Measurements from ENCODE around the gene SNCAIP.
"Not testable (repeated sequence)": the region's sequence is repeated elsewhere in the genome, so short reads cannot be mapped to it uniquely, and the experiment has no call there.

The SNCAIP gene

DNA sequence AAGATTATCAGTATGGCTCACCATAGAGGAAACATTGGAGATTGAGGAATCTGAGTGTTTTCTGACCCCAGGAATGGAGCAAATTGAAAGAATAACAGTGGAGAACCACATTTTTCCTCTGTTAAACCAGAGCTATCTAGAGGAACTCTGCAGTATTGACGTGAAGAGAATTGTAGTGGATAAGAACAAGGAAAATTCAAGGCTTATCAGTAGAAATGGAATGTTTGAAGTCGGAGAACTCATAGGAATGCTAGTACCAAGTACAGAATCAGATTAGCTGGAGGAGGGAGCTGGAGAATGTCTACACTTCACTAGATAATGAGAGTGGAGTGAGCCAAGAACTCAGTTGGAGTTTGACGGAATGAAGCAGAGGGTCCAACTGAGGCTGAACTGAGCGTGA is 50.3 kb downstream of the SNCAIP start:
- no peak for DNase-seq

DNA sequence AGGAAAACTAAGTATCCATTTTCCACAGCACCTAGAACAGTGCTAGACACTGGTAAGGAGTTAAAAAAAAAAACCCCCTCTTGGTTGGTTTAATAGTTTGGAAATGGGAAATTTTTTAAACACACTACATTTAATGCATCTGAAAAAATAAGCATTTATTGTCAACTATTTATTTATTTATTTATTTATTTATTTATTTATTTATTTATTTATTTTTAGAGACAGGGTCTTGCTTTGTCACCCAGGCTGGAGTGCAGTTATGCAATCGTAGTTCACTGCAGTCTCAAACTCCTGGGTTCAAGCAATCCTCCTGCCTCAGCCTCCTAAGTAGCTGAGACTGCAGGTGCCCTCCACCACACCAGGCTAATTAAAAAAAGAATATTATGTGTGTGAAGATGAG is 51.6 kb downstream of the SNCAIP start:
- no peak for DNase-seq

DNA sequence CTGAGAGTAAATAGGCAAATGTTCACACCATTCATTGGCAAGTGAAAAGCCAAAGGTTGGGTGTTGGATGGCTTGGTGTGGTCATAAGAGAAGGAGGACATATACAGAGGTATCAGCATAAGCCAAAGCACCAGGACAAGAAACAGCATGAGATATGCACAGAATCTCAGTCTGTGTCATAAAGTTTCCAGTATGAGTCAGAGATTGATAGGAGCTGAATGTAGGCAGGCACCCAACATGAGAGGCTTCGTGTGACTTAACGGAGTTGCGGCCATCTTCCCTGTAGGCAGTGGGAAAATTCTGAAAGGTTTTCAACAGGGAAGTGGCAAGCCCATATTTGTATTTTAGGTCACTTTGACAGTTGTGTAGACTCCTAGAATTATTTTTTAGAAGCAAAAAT is 54.5 kb downstream of the SNCAIP start:
- no peak for DNase-seq

DNA sequence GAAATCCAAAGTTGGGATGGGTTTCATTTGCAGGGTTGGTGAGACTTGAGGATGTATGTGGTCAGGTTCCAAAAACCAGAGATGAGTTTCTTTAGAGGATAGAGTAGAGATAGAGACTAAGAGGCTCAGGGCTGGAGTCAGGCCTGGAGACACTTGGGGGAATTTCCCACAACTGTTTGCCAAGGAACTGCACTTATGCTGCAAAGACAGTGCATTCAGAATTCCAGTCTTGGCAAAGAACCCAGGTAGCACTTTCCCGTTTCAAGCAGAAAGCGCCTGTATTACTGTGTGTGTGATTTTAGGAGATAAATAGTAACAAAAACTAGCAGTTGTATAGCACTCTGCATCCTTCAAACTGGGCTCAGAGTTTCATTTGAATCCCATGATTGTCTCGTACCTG is 55.4 kb downstream of the SNCAIP start:
- no peak for DNase-seq

DNA sequence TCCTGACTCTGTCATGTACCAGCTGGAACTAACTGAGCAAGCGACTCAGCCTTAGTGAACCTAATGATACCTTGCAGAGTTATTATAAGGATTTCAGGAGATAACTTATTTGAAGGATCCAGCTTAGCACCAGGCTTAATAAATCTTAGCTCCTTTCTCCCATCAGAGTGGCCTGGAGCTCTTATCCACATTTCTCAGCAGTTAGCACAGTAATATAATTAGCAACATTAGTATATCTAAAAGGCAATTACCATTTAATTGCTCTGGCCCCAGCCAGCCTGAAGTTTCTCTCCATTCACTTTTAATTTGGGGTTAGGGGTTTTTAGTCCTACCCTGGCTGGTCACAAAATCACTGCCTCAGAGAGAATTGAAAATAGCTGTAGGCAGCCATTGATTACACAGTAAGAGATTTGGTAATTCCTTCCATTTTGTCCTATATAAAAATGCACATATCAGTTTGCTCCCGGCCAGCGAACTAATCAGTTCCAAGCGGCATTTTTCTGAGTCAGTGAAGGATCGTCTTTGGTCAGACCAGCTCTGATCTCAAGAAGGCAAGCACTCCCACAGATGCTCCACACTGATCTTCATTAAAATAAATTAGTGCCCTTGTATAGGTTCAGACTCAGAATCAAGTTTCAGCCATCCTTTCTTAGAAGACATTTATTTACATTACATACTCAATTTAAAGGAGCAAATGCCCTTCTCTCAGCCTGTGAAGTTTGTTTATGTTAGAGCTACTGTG is 56.6 kb downstream of the SNCAIP start:
- no peak for DNase-seq

DNA sequence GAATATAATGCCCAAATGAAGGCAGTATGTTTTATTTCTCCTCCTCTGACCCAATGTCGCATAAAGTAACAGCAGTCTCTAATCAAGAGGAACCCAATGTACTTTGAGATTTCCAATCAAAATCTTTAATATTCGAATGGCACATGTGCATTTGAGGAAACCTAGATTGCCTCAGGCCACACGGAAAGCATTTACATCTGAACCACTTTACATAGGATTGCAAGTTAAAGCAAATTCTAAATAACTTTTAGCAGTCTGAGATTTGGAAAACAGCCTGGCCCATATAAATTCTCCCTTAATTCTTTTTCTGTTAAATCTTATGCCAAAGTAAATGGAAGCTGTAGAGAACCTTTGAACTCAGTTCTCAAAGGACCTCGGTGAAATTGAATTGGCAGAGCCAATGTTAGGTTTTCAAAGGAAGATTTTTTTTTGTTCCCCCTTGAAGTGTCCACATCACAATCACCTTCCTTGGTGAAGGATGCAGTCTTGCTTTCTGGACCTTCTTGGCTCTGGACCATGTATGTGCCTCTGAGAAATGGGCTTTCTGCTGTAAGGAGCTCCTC is 57.3 kb downstream of the SNCAIP start:
- DNase-seq, result no peak

DNA sequence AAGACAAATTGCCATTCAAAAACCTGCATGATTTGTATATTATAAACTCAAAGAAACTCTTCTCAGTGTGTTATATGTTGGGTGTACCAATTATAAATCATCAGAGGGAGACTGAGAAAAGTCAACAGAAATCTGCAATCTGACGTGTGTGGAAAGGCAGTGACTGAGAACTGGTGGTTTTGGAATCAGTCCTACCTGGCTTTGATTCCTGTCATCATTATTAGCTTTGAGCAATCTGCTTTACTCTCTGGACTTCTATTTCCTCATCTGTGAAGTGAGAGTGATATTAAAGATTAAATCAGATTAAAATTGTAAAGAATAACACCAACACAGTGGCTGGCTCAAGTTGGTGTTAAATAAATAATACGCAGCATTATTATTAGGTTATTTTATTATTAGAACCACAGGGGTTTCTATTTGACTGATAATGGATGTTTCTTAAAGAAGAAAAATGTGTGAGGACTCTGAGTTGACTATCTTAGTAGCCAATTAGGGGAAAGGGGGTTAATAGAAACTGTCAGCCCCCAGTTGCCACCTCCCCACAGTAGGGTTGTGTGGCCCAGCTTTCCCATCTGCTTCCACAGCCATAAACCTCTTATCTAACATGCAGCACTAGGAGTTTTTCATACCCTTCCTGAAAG is 59.6 kb downstream of the SNCAIP start:
- no peak for DNase-seq

DNA sequence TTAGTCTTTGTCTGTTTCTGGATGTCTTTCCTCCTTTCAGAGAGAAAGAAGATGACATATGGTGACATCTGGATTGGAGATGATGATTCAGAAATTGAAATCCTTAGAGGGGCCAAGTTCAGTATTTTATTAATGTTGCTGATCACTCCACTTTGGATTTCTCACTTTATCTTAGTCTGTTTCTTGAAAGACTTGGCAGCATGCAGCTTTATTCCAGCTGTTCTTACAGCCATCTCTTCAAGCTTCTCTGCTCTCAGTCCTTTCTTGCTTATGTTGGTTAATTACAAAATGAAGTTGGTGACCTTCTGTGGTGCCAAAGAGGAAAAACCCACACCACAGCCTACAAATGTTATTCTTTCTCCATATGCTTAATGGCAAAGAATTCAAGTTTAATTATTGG is 62.1 kb downstream of the SNCAIP start:
- no peak for DNase-seq

DNA sequence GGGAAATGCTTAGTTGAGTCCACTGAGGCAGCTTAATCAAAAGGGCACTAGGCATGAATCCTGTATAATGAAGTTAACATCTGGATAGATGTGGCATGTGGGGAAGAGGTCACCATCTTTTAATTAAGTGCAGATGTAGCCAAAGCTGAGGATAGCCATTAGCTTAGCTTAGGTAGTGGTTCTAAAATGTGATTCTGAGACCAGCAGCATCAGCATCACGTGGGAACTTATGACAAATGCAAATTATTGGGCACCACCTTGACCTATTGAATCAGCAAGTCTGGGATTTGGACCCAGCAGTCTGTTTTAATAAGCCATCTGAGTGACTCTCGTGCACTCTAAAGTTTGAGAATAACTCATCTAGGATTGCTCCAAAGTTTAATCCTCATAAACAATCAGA is 63.8 kb downstream of the SNCAIP start:
- no peak for DNase-seq

DNA sequence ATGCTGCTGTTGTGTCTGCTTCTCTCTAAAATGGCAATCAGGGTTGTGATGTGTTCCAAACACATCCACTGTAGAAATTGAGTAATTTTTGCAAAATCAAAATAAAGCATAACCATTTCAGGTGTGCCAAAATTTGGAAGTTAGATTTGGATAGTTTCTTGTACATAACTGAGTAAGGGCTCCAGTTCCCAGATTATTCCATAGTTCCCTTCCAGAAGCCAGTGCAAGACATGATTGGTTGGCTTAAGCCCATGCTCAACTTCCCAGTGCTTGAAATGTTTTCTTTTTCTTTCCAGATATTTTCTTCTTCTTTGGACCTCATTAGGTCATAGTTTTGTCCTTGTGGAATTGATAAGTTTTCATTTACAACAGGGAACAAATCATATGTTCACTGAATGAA is 64.2 kb downstream of the SNCAIP start:
- DNase-seq, result no peak

DNA sequence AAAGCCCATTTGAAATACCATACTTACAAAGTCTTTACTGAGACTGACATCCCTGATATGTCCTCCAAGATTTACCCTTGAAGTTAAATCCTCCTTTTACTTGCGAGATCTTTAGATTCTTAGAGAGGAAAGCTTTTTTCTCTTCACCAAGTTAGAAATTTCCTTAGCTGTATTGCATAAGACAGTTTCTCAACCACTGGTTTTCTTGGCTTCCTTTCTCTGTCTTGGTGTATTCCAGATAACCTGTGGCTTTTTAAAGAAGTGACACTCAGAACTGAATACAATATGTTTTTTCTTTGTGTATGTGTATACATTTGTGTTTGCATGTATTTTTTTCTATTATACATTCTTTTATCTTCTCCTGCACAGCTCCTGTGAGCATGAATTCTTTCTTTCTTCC is 65.0 kb downstream of the SNCAIP start:
- no peak for DNase-seq

DNA sequence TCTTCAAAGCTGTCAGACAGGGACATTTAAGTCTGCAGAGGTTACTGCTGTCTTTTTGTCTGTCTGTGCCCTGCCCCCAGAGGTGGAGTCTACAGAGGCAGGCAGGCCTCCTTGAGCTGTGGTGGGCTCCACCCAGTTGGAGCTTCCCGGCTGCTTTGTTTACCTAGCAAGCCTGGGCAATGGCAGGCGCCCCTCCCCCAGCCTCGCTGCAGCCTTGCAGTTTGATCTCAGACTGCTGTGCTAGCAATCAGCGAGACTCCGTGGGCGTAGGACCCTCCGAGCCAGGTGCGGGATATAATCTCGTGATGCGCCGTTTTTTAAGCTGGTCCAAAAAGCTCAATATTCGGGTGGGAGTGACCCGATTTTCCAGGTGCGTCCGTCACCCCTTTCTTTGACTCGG is 70.9 kb downstream of the SNCAIP start:
- DNase-seq, result not testable (repeated sequence)

DNA sequence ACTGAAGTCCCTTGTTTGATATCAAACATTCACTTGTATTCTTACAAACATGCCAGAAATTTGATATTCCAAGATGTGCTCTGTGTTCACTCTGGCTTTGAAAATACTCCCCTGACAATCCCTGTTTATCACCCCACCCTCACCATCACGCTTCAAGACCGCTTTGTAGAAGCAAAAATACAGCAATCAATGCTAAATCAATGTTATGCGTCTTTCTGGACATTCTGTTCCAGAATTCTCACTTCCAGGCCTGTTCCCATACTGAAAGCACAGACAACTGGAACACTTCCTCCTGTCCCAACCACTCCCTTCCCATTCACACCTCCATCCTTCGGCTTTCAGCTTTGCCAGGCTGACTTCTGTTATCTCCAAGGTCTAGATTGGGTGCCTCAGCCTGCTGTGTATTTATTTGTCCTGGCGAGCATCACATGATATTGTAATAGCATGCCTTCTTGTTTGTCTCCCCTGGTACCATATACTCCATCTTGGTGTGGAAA is 72.8 kb downstream of the SNCAIP start:
- DNase-seq, result no peak

DNA sequence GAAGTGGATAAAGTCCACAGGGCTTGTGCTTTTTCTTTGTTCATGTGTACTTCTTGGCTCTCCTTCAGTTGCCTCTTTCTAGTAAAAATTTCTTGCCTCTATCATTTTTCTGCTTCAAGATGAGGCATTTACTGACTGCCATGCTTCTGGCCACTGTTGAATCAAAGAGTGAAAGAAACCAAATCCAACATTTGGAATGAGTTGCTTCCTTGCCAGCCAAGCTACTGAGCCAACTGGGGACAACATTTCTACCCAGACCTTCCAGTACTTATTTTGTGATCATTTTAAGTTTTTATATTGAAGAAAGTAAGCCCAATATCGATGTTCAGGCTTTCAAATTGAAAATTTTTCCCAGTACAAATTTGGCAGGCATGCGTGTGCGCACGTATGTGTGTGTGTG is 73.2 kb downstream of the SNCAIP start:
- DNase-seq, result no peak

DNA sequence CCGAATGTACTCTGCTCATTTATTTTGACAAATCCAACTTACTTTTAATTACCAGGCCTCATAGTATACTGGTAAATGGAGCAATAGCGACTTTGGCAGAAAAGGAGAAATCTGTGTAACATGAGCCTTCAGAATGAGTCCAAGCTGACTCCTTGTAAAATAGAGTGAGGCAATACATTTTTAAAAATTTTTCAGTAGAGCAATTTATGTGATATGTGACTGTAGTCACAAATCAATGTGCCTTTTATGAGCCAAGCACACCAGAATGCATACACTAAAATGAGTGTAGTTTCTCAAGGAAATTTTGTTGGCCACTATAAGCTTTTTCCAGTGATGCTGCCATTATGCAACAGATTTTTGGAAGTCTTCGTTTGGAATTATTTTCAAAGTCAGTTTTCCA is 73.8 kb downstream of the SNCAIP start:
- DNase-seq, result no peak

DNA sequence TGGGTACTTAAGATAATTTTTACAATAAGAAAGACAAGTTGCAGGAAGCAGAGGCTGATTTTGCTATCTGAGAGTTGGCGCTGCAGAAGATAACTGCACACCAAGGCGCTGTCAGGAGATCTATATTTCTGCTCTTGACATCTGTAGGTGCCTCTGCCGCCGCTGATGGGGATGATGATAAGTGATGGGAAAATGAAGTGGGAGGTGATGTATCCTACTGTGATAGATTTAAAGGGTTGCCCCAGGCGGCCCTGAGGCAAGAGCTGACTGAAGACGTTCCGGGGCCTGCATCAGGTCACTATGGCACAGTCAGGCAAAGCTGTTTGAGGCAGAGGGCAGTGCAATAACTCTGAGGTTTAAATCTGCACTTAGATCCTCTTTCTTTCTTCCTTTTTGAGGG is 78.1 kb downstream of the SNCAIP start:
- DNase-seq, result no peak

DNA sequence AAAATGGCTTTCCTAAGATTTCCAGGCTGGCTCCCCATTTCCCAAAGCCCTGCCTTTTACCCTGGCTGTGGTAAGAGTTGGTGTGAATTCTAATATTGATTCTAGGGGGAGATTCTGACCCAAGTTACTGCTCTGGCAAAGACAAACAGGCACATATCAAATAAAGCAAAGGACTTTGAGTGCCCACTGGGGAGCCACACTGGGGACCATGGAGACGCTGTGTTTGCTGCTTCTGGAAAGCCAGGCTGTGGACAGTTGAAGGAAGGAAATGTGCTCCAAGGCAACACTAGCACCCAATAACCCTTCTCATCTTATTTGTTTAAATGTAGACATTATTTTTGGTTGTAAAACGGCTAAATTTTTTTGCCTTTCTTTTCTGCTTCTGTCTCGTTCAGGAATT is 78.7 kb downstream of the SNCAIP start:
- no peak for DNase-seq

DNA sequence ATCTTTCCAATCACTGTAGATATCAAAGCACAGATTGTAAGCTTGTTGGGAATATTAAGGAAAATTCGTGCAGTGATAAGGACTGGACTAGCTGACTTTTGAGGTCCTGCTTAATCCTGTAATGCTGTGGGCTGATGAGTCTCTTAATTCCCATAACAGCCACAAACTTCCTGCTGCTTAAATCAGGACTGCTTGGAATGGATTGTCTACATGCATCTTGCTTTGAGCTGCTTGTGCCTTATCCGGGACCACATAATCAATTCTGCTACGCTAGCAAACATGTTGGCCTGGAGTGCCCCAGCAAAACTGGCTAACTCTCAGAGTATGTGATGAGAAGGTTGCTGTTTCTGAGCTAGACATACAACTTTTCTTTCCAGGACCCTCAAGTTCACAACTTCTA is 79.6 kb downstream of the SNCAIP start:
- DNase-seq, result no peak

DNA sequence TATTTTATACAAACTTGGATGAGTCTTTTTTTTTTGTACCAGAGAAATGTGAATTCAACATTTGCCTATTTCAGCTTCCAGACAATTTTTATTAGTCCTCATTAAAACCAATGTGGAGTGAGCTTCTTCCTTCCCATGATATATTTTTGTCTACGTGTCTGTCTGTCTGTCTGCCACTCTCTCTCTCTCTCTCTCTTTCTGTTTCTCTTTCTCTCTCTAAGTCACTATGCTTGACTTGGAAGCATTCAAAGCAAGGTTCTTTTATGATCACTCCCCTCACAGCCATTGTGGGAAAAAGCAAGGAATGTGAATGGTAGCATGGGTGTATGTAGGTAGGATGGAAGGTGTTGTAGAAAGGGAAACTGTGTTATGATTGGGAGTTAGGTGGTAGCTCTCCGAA is 80.2 kb downstream of the SNCAIP start:
- DNase-seq, result no peak

DNA sequence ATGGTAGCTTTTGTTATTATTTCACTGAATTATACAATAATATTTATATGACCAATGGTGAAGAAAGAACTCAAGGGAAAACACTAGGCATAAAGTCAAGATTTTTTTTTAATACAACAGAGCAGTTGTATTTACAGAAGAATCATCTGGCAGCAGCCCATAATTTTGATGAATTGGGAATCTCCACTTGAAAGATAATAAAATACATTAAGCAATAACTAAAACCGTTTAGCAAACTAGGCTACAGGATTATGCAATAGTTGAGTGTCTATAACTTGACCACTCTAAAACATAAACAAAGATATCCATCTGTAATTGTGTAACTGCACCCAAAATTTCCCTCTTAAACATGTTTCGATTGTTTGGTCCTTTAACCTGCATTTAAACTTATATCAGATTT is 80.8 kb downstream of the SNCAIP start:
- no peak for DNase-seq

DNA sequence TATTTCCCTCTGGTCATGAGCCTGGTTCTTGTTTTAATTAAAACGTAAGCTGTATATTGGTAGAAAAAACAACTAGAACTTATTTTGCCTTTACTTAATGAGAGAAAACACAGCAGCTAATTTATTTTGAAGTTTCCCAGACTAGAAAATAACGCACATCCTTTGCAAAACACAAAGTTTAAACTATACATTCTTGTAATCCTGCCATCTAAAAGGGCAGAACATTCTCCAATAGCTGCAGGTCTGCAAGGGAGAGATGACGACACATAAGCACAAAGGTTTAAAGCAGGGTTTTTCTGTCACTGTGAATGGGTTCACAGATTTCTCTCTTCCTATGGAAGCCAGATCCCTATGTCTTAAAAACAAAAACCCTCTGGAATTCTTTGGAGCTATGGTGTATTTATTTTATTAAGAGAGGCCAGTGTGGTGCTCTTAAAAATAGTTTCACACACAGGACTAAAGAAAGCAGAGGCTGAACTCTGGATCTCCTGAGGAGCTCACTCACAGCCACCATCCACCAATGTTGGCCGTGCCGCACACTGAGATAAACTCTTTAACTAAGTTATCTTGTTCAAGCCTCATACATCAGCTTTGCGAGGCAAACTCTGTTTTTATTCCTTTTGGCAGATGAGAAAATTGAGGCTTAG is 82.4 kb downstream of the SNCAIP start:
- no peak for DNase-seq

DNA sequence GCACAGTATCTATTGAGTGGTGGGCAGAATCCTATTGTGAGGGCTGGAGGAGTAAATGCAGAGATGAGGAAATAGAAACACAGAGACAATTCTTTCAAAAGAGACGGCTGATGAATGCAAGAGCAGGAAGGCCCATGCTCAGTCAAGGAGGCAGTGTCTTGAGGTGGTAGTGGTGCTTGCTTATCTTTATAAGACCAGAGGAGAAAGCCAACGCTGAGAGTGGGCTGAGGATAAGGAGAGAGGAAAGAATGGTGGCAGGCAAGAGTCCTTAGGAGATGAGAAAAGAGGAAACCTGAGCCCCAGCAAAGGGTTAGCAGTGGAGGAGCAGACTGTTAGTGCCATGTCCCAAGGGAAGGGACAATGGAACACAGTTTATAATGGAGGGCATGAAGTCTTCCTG is 86.0 kb downstream of the SNCAIP start:
- no peak for DNase-seq

DNA sequence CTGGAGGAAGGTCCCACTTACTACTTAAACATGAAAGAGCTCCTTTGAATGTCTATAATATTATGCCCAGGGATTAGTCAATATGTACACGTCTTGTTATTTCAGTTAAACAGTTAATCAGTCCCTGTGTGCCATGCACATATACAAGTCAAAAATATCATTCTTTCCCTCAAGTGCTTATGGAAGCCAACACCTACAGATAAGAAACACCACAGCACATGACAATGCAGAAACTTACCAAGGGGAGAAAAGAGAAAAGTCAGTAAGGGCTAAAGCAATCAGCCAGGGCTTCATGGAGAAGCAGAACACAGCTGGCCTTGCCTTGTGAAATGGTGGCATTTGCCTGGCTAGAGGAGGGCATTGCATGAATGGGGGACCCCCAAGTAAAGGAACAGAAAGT is 88.3 kb downstream of the SNCAIP start:
- DNase-seq, result no peak

DNA sequence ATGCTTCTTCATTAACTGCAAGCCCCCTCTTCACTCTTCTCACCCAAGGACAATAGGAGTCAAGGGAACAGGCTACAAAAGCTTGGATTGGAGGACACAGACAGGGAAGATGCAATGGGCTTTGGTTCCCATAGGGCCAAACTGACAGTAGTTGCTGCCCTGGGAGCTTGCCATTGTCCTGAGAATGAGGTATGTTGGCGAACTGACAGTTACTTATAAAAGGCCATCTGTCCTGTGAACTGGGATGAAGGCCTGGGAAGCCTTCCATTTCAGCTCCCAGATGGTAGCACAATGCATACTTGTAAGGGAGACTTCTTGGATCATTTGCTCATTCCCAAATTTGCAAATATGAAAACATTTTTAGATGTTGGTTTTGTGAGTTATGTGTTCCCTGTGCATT is 88.9 kb downstream of the SNCAIP start:
- no peak for DNase-seq

All from 8988T (cell line).